ENCODE measurements around the gene UAP1L1. TPM values are rescaled to one million over a fixed set of nuclear protein-coding genes. Genes with fewer than 3 reads are reported as not detected.

UAP1L1 gene
- polyA plus RNA-seq, 1 donor from 2014 or later = 0.21 TPM

DNA sequence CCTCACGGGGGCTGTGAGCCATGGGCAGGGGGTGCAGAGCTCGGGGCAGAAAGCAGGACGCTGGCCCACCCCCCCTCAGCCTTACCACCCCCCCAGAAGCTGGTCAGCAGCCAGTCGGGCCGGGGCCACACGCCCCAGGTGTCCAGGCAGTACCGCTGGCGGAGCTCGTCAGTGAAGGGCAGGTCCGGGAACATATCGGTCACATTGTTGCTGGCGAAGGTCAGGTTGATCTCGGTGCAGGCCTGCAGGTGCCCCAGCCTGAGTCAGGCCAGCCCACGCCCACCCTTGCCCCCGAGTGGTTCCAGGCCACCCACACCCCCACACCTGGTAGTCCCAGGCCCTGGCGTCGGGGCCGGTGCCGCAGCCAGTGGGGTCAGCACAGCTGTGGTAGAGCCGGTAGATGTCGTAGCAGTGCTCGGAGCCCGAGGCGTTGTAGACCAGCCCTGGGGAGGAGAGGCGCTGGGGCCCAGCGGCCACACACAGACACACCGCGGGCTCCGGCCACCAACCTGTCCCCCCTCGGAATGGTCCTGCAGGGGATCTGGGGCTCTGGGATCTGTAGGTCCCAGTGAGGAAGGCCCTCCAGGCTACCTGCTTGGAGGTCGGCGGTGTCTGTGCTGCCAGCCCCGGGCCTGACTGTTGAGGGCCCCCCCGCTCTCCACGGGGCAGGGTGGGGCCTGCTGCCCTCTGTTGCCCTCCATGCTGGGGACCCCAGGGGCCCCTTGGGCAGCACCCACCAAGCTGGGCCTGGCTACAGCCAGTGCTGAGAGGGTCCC, 34.7 kb downstream of the UAP1L1 start:
- Histone ChIP-seq H3K9ac (ENCODE audit: low read length) (no peak overlapping the region), H3K27me3 (ENCODE audit: insufficient read depth, low read depth, low read length) (peaks cover 10% of the 10 kb centered on the region), H2AFZ (ENCODE audit: low read depth, low read length) (no peak overlapping the region), H3K9me3 (ENCODE audit: low read length) (no peaks in the 10 kb centered on the region), H3K4me2 (ENCODE audit: low read length) (no peak overlapping the region), H4K20me1 (ENCODE audit: insufficient read depth) (no peaks in the 10 kb centered on the region), H3K27ac (ENCODE audit: low read length) (no peak overlapping the region), H3K79me2 (replicated peaks; ENCODE audit: insufficient read depth, low read length) (no peaks in the 10 kb centered on the region), H3K4me3 (ENCODE audit: low read length) (no peak overlapping the region), H3F3A (ENCODE audit: insufficient read depth, low read length, poor library complexity, severe bottlenecking) (no peaks in the 10 kb centered on the region), H3K9me2 (ENCODE audit: insufficient read depth, low read length) (no peaks in the 10 kb centered on the region), H3K36me3 (ENCODE audit: insufficient read depth, low read length) (no peaks in the 10 kb centered on the region)
- no peak for TF ChIP-seq SMC3 (conservative IDR thresholded peaks at IDR 0.05; ENCODE audit: poor library complexity)
- TF ChIP-seq POLR2AphosphoS5 (IDR thresholded peaks at IDR 0.05) = no peak
- no peak for TF ChIP-seq TAF1 (IDR thresholded peaks at IDR 0.05; ENCODE audit: low read depth)
- TF ChIP-seq, protein P1, sequence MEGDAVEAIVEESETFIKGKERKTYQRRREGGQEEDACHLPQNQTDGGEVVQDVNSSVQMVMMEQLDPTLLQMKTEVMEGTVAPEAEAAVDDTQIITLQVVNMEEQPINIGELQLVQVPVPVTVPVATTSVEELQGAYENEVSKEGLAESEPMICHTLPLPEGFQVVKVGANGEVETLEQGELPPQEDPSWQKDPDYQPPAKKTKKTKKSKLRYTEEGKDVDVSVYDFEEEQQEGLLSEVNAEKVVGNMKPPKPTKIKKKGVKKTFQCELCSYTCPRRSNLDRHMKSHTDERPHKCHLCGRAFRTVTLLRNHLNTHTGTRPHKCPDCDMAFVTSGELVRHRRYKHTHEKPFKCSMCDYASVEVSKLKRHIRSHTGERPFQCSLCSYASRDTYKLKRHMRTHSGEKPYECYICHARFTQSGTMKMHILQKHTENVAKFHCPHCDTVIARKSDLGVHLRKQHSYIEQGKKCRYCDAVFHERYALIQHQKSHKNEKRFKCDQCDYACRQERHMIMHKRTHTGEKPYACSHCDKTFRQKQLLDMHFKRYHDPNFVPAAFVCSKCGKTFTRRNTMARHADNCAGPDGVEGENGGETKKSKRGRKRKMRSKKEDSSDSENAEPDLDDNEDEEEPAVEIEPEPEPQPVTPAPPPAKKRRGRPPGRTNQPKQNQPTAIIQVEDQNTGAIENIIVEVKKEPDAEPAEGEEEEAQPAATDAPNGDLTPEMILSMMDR (IDR thresholded peaks at IDR 0.05; ENCODE audit: poor library complexity, severe bottlenecking) = no peak
- TF ChIP-seq, protein P2, sequence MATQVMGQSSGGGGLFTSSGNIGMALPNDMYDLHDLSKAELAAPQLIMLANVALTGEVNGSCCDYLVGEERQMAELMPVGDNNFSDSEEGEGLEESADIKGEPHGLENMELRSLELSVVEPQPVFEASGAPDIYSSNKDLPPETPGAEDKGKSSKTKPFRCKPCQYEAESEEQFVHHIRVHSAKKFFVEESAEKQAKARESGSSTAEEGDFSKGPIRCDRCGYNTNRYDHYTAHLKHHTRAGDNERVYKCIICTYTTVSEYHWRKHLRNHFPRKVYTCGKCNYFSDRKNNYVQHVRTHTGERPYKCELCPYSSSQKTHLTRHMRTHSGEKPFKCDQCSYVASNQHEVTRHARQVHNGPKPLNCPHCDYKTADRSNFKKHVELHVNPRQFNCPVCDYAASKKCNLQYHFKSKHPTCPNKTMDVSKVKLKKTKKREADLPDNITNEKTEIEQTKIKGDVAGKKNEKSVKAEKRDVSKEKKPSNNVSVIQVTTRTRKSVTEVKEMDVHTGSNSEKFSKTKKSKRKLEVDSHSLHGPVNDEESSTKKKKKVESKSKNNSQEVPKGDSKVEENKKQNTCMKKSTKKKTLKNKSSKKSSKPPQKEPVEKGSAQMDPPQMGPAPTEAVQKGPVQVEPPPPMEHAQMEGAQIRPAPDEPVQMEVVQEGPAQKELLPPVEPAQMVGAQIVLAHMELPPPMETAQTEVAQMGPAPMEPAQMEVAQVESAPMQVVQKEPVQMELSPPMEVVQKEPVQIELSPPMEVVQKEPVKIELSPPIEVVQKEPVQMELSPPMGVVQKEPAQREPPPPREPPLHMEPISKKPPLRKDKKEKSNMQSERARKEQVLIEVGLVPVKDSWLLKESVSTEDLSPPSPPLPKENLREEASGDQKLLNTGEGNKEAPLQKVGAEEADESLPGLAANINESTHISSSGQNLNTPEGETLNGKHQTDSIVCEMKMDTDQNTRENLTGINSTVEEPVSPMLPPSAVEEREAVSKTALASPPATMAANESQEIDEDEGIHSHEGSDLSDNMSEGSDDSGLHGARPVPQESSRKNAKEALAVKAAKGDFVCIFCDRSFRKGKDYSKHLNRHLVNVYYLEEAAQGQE (IDR thresholded peaks at IDR 0.05; ENCODE audit: borderline replicate concordance) = no peak

- no peak overlapping the region for H3K4me2 ChIP-seq (ENCODE audit: low read length)
- H3K9me2 ChIP-seq (ENCODE audit: insufficient read depth, low read length) = no peaks in the 10 kb centered on the region
- no peak overlapping the region for H3K4me3 ChIP-seq (ENCODE audit: low read length)
- peaks cover 10% of the 10 kb centered on the region for H3K27me3 ChIP-seq (ENCODE audit: insufficient read depth, low read depth, low read length)
- no peak for TF ChIP-seq SMC3 (conservative IDR thresholded peaks at IDR 0.05; ENCODE audit: poor library complexity)
- TF ChIP-seq, protein P1 (IDR thresholded peaks at IDR 0.05; ENCODE audit: poor library complexity, severe bottlenecking) = no peak
- no peak for TF ChIP-seq TAF1 (IDR thresholded peaks at IDR 0.05; ENCODE audit: low read depth)
- TF ChIP-seq EP300 (conservative IDR thresholded peaks at IDR 0.05; ENCODE audit: poor library complexity, severe bottlenecking) = no peak
- H3K9ac ChIP-seq (ENCODE audit: low read length) = no peak overlapping the region
- H3F3A ChIP-seq (ENCODE audit: insufficient read depth, low read length, poor library complexity, severe bottlenecking) = no peaks in the 10 kb centered on the region
- no peaks in the 10 kb centered on the region for H3K79me2 ChIP-seq (replicated peaks; ENCODE audit: insufficient read depth, low read length)
- H4K20me1 ChIP-seq (ENCODE audit: insufficient read depth) = no peaks in the 10 kb centered on the region
- H3K36me3 ChIP-seq (ENCODE audit: insufficient read depth, low read length) = no peaks in the 10 kb centered on the region
- H3K27ac ChIP-seq (ENCODE audit: low read length) = no peak overlapping the region
- H3K9me3 ChIP-seq (ENCODE audit: low read length) = no peaks in the 10 kb centered on the region
- H2AFZ ChIP-seq (ENCODE audit: low read depth, low read length) = no peak overlapping the region
These were observed 35.5 kb downstream of the UAP1L1 start for GRCh38 chr9:137112564-137113384.

Data from neural cell (in vitro differentiated cells).